ENCODE data around the gene TMEM126B.

TMEM126B gene

GRCh38 chr11:85682330-85683305 lies 54.2 kb downstream of the TMEM126B start:
- peak; percentile 74 for DNase-seq (ENCODE audit: low spot score)

- no peak for DNase-seq (ENCODE audit: low spot score)
Measured at GRCh38 chr11:85685125-85685819, 56.9 kb downstream of the TMEM126B start.

GRCh38 chr11:85685820-85686459 lies 57.5 kb downstream of the TMEM126B start, which contains the start of gene CCDC89:
CCDC89 (minus strand) TSS chr11:85686195; CDS start chr11:85686130, 65 bp downstream.
- DNase-seq (ENCODE audit: low spot score), result peak; percentile 100

Measured in cerebellar cortex (tissue), 1 donor.